Ectodermal cell (in vitro differentiated cells): ENCODE data around the gene THBS2. TPM values are rescaled to one million over a fixed set of nuclear protein-coding genes. Genes with fewer than 3 reads are reported as not detected.
"Not testable (repeated sequence)": the region's sequence is repeated elsewhere in the genome, so short reads cannot be mapped to it uniquely, and the experiment has no call there.

ENCODE experiments used
- H3K27ac ChIP-seq: 2 replicates; pipeline ENCODE4 v1.7.0; 2013; ENCODE audit warnings: mild to moderate bottlenecking, low read depth, low read length; ENCODE audit not compliant: insufficient read depth, poor library complexity, severe bottlenecking
- H3K27me3 ChIP-seq: 2 replicates; pipeline ENCODE4 v1.7.0; 2013; ENCODE audit warnings: mild to moderate bottlenecking, low read length; ENCODE audit not compliant: insufficient read depth, control insufficient read depth, poor library complexity, severe bottlenecking
- H3K36me3 ChIP-seq: one replicate; pipeline ENCODE4 v1.7.0; 2013; ENCODE audit warnings: low read length; ENCODE audit not compliant: control insufficient read depth, insufficient read depth
- H3K4me1 ChIP-seq: one replicate; pipeline ENCODE4 v1.7.0; 2013; ENCODE audit warnings: low read length; ENCODE audit not compliant: control insufficient read depth, insufficient read depth
- H3K4me3 ChIP-seq: 2 replicates; pipeline ENCODE4 v1.7.0; 2013; ENCODE audit warnings: low read depth, low read length, control low read depth; ENCODE audit not compliant: insufficient read depth
- H3K9me3 ChIP-seq: 2 replicates; pipeline ENCODE4 v1.7.0; 2013; ENCODE audit warnings: mild to moderate bottlenecking, low read length, moderate library complexity; ENCODE audit not compliant: control insufficient read depth
- WGBS, 2 experiments: methylation state at CpG; one replicate each; pipeline ENCODE4 v1.1.7; 2013; ENCODE audit warnings: missing lambda C conversion rate in 2 of 2; 5-methylcytosine and 5-hydroxymethylcytosine counted together
- polyA plus RNA-seq, 4 experiments: library from polyadenylated mRNA; stranded (reverse); fragments of 50-300 nt; gene quantifications; one replicate each; pipeline ENCODE4 v1.2.3, GENCODE V29; 2013

The THBS2 gene
- 3.4 TPM for polyA plus RNA-seq (2013, experiment 1 of 4)
- polyA plus RNA-seq (2013, experiment 2 of 4), result 1.2 TPM
- polyA plus RNA-seq (2013, experiment 3 of 4), result 1.2 TPM
- 1.1 TPM for polyA plus RNA-seq (2013, experiment 4 of 4)

- H3K36me3 ChIP-seq, result no peaks in the 10 kb centered on the region
- 2 to 6% methylated on average over 31 to 33 of the region's 34 CpGs for WGBS, 2 experiments
- H3K27me3 ChIP-seq, result peaks cover 38% of the 10 kb centered on the region
- no peak within 1 kb of the TSS for H3K27ac ChIP-seq
- peaks cover 30% of the 10 kb centered on the region for H3K4me1 ChIP-seq
- H3K9me3 ChIP-seq, result no peaks in the 10 kb centered on the region
- H3K4me3 ChIP-seq, result peak within 1 kb of the TSS; percentile 29
Measured at GRCh38 chr6:169253337-169254238, at the start of gene THBS2. Gene THBS2, minus strand, starts transcription at chr6:169253846. Its CDS starts 3,062 bp downstream, at chr6:169250784.

GRCh38 chr6:169302716-169303115 is 49.1 kb upstream of the THBS2 start:
- no peak overlapping the region for H3K27ac ChIP-seq
- WGBS, 2 experiments, result 61 to 63% methylated on average over 3 of the region's 3 CpGs
- H3K4me1 ChIP-seq, result no peaks in the 10 kb centered on the region
- no peaks in the 10 kb centered on the region for H3K36me3 ChIP-seq
- H3K27me3 ChIP-seq, result no peaks in the 10 kb centered on the region
- H3K9me3 ChIP-seq, result no peaks in the 10 kb centered on the region
- no peak overlapping the region for H3K4me3 ChIP-seq

- Histone ChIP-seq H3K4me3 (no peak overlapping the region), H3K9me3 (no peaks in the 10 kb centered on the region), H3K27ac (no peak overlapping the region), H3K27me3 (no peaks in the 10 kb centered on the region), H3K36me3 (no peaks in the 10 kb centered on the region), H3K4me1 (no peaks in the 10 kb centered on the region)
Measured at GRCh38 chr6:169302255-169302654, 48.6 kb upstream of the THBS2 start.

- H3K9me3 ChIP-seq, result no peaks in the 10 kb centered on the region
- no peak overlapping the region for H3K4me3 ChIP-seq
- H3K27me3 ChIP-seq, result no peaks in the 10 kb centered on the region
- WGBS, 2 experiments, result 93 to 97% methylated on average over 4 of the region's 4 CpGs
- H3K4me1 ChIP-seq, result no peaks in the 10 kb centered on the region
- H3K27ac ChIP-seq, result no peak overlapping the region
- no peaks in the 10 kb centered on the region for H3K36me3 ChIP-seq
Measured at GRCh38 chr6:169300916-169301315, 47.3 kb upstream of the THBS2 start.

- H3K9me3 ChIP-seq, H3K4me3 ChIP-seq, H3K4me1 ChIP-seq, H3K27me3 ChIP-seq, H3K27ac ChIP-seq, H3K36me3 ChIP-seq: not testable (repeated sequence)
- WGBS, 2 experiments, result 75% methylated on average over 1 of the region's 1 CpG; no CpG with 5 or more reads in 1 of the 2 experiments
Measured at GRCh38 chr6:169298626-169299025, 45.0 kb upstream of the THBS2 start.

- no peaks in the 10 kb centered on the region for H3K9me3 ChIP-seq
- H3K4me3 ChIP-seq, result no peak overlapping the region
- no peaks in the 10 kb centered on the region for H3K36me3 ChIP-seq
- no peak overlapping the region for H3K27ac ChIP-seq
- WGBS, 2 experiments, result 61 to 66% methylated on average over 6 of the region's 6 CpGs
- H3K27me3 ChIP-seq, result no peaks in the 10 kb centered on the region
- H3K4me1 ChIP-seq, result peaks cover 4% of the 10 kb centered on the region
Measured at GRCh38 chr6:169296622-169297021, 43.0 kb upstream of the THBS2 start.

GRCh38 chr6:169296170-169296569 is 42.5 kb upstream of the THBS2 start:
- Histone ChIP-seq H3K36me3 (no peaks in the 10 kb centered on the region), H3K4me1 (peaks cover 4% of the 10 kb centered on the region), H3K27ac (no peak overlapping the region), H3K27me3 (no peaks in the 10 kb centered on the region), H3K4me3 (no peak overlapping the region), H3K9me3 (no peaks in the 10 kb centered on the region)
- 83 to 96% methylated on average over 1 of the region's 1 CpG for WGBS, 2 experiments

- peaks cover 4% of the 10 kb centered on the region for H3K4me1 ChIP-seq
- WGBS, 2 experiments, result 97 to 100% methylated on average over 1 of the region's 2 CpGs
- no peak overlapping the region for H3K4me3 ChIP-seq
- H3K9me3 ChIP-seq, result no peaks in the 10 kb centered on the region
- no peaks in the 10 kb centered on the region for H3K36me3 ChIP-seq
- no peak overlapping the region for H3K27ac ChIP-seq
- H3K27me3 ChIP-seq, result no peaks in the 10 kb centered on the region
Measured at GRCh38 chr6:169293196-169293595, 39.5 kb upstream of the THBS2 start.

- Histone ChIP-seq H3K27me3 (no peaks in the 10 kb centered on the region), H3K4me1 (peaks cover 4% of the 10 kb centered on the region), H3K27ac (no peak overlapping the region), H3K9me3 (no peaks in the 10 kb centered on the region), H3K36me3 (no peaks in the 10 kb centered on the region), H3K4me3 (no peak overlapping the region)
- 91% methylated on average over 11 of the region's 11 CpGs for WGBS, 2 experiments
Measured at GRCh38 chr6:169292338-169293124, 38.9 kb upstream of the THBS2 start.
